ENCODE measurements around the gene FBXL17. TPM values are rescaled to one million over a fixed set of nuclear protein-coding genes. Genes with fewer than 3 reads are reported as not detected.

FBXL17 gene
- total and polyA plus RNA-seq, 2 of the 13 experiments (the other 11 are each of a cell fraction or from before 2014, with no cell fraction given) = 3.0 to 7.9 TPM

GRCh38 chr5:108381954-108382783 is at the start of gene FBXL17 (continued):
- no peak for TF ChIP-seq ZNF10 (CRISPR knock-in tag; IDR thresholded peaks at IDR 0.05; ENCODE audit: borderline replicate concordance, low read depth)
- peak; percentile 97 for TF ChIP-seq ZFP90 (CRISPR knock-in tag; IDR thresholded peaks at IDR 0.05; ENCODE audit: borderline replicate concordance)
- TF ChIP-seq BCL6 (CRISPR knock-in tag; IDR thresholded peaks at IDR 0.05) = peak; percentile 69
- no peak for TF ChIP-seq RARG (CRISPR knock-in tag; IDR thresholded peaks at IDR 0.05; ENCODE audit: low read depth)
- peak; percentile 96 for TF ChIP-seq ZC3H13 (CRISPR knock-in tag; IDR thresholded peaks at IDR 0.05)
- peak; percentile 67; the same call in 1 of the 2 replicates for TF ChIP-seq ZNF841 (CRISPR knock-in tag; IDR thresholded peaks at IDR 0.05; ENCODE audit: borderline replicate concordance)
- TF ChIP-seq, protein P1, sequence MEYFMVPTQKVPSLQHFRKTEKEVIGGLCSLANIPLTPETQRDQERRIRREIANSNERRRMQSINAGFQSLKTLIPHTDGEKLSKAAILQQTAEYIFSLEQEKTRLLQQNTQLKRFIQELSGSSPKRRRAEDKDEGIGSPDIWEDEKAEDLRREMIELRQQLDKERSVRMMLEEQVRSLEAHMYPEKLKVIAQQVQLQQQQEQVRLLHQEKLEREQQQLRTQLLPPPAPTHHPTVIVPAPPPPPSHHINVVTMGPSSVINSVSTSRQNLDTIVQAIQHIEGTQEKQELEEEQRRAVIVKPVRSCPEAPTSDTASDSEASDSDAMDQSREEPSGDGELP (IDR thresholded peaks at IDR 0.05; ENCODE audit: borderline replicate concordance, low read depth) = peak; percentile 89; the same call in 1 of the 2 replicates
- TF ChIP-seq SP140L (CRISPR knock-in tag; IDR thresholded peaks at IDR 0.05; ENCODE audit: borderline replicate concordance) = peak; percentile 61; the same call in 1 of the 2 replicates
- TF ChIP-seq ZMAT5 (CRISPR knock-in tag; IDR thresholded peaks at IDR 0.05; ENCODE audit: borderline replicate concordance, low read depth) = no peak
- TF ChIP-seq ZNF75D (CRISPR knock-in tag; IDR thresholded peaks at IDR 0.05; ENCODE audit: borderline replicate concordance) = peak; percentile 92; the same call in 1 of the 2 replicates
- TF ChIP-seq ZBTB3 (CRISPR knock-in tag; IDR thresholded peaks at IDR 0.05; ENCODE audit: borderline replicate concordance, low read depth) = no peak
- TF ChIP-seq ARHGAP35 (CRISPR knock-in tag; IDR thresholded peaks at IDR 0.05; ENCODE audit: borderline replicate concordance) = peak; percentile 49; the same call in 1 of the 2 replicates
- 0 out of 2 replicates have a peak, but pooled peaks have one; percentile 3 for TF ChIP-seq ZBTB7B (CRISPR knock-in tag; IDR thresholded peaks at IDR 0.05)
- TF ChIP-seq ZNF747 (CRISPR knock-in tag; IDR thresholded peaks at IDR 0.05; ENCODE audit: borderline replicate concordance) = no peak
- TF ChIP-seq HNRNPLL (IDR thresholded peaks at IDR 0.05; ENCODE audit: low read depth, low read length, poor library complexity, severe bottlenecking) = peak; percentile 77
- TF ChIP-seq ZBTB1 (CRISPR knock-in tag; IDR thresholded peaks at IDR 0.05; ENCODE audit: borderline replicate concordance) = no peak
- no peak; the same call in 1 of the 2 replicates for TF ChIP-seq MIER2 (CRISPR knock-in tag; IDR thresholded peaks at IDR 0.05)
- peak; percentile 78 for TF ChIP-seq ARNT2 (CRISPR knock-in tag; IDR thresholded peaks at IDR 0.05; ENCODE audit: low read depth)
- peak; percentile 96 for TF ChIP-seq ZSCAN5A (CRISPR knock-in tag; IDR thresholded peaks at IDR 0.05; ENCODE audit: borderline replicate concordance)
- TF ChIP-seq HIVEP1 (CRISPR knock-in tag; IDR thresholded peaks at IDR 0.05) = peak; percentile 87
- TF ChIP-seq ZNF878 (CRISPR knock-in tag; IDR thresholded peaks at IDR 0.05) = peak; percentile 93
- TF ChIP-seq ZNF772 (CRISPR knock-in tag; IDR thresholded peaks at IDR 0.05) = peak; percentile 83; the same call in 1 of the 2 replicates
- peak; percentile 97 for TF ChIP-seq MEIS2 (CRISPR knock-in tag; IDR thresholded peaks at IDR 0.05)
- no peak for TF ChIP-seq PHB2 (IDR thresholded peaks at IDR 0.05; ENCODE audit: partially characterized antibody)
- TF ChIP-seq RNF2 (conservative IDR thresholded peaks at IDR 0.05; ENCODE audit: low read depth) = peak; percentile 87
- TF ChIP-seq HNF4G (IDR thresholded peaks at IDR 0.05; ENCODE audit: borderline replicate concordance, low read depth, low read length) = no peak
- no peak; the same call in 1 of the 2 replicates for TF ChIP-seq HNF4G (CRISPR knock-in tag; IDR thresholded peaks at IDR 0.05; ENCODE audit: borderline replicate concordance, low read depth)
